Measurements from ENCODE around the gene KCNJ12.
"Not testable (repeated sequence)": the region's sequence is repeated elsewhere in the genome, so short reads cannot be mapped to it uniquely, and the experiment has no call there.

Gene KCNJ12

GRCh38 chr17:21345236-21345635 is 30.9 kb upstream of the KCNJ12 start:
- Mint-ChIP-seq H3K27me3 (no peaks in the 10 kb centered on the region), H3K4me1 (peaks cover 2% of the 10 kb centered on the region), H3K4me3 (no peak overlapping the region), H3K27ac (no peak overlapping the region), H3K36me3 (no peaks in the 10 kb centered on the region), H3K9me3 (no peaks in the 10 kb centered on the region)
- DNase-seq = no peak
- CTCF ChIA-PET = no interaction called here

GRCh38 chr17:21346107-21346506 is 30.1 kb upstream of the KCNJ12 start:
- CTCF ChIA-PET, H3K27ac Mint-ChIP-seq, H3K9me3 Mint-ChIP-seq, H3K4me3 Mint-ChIP-seq, H3K4me1 Mint-ChIP-seq, H3K36me3 Mint-ChIP-seq, H3K27me3 Mint-ChIP-seq, DNase-seq: not testable (repeated sequence)

DNA sequence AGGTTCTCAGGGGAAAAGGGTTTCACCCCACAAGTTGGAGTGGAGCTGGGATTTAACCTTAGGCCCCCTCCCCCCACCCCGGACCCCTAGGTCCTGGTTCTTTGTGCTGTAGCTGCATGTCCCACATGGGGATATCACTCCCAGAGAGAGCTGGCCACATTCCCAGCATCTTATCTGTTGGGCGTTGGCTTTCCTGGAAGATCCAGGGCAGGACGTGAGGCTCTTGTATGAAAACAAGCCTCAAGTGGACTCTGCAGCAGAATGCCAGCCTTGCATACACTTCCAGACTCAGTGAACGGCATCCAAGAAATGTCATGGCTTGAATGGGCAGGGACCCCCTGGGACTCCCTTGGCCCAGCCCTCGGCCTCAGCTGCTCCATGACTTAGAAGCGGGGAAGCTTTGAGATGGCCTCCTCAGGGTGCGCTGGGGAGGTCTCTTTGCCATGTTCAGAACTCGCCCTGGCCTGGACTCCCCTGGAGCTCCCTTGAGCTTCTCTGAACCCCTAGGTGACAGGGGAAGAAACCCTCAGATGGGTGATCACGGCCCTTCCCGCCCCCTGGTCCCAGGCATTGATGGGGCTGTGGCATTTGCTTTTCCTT is 29.4 kb upstream of the KCNJ12 start:
- H3K27me3 Mint-ChIP-seq, CTCF ChIA-PET, DNase-seq, H3K4me3 Mint-ChIP-seq, H3K9me3 Mint-ChIP-seq, H3K4me1 Mint-ChIP-seq, H3K36me3 Mint-ChIP-seq, H3K27ac Mint-ChIP-seq: not testable (repeated sequence)

DNA sequence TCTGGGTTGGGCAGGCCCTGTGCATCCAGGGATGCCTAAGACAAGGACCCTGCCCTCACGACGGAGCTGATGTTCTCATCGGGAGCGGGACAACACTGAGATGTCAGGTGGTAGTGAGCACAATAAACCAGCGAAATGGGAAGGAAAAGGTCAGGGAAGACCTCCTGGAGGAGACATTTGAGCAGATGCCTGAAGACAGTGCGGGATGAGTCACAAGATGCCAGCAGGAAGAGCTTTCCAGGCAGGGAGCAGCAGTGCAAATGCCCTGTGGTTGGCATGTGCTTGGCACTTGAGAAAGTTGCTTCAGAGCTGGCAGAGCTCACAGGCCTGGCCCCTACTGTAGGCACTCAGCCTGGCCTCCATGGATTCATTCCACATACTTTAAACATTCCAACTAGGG is 28.5 kb upstream of the KCNJ12 start:
- H3K27me3 Mint-ChIP-seq, CTCF ChIA-PET, DNase-seq, H3K4me1 Mint-ChIP-seq, H3K36me3 Mint-ChIP-seq, H3K27ac Mint-ChIP-seq, H3K4me3 Mint-ChIP-seq, H3K9me3 Mint-ChIP-seq: not testable (repeated sequence)

- DNase-seq, H3K4me1 Mint-ChIP-seq, CTCF ChIA-PET, H3K9me3 Mint-ChIP-seq, H3K4me3 Mint-ChIP-seq, H3K27ac Mint-ChIP-seq, H3K36me3 Mint-ChIP-seq, H3K27me3 Mint-ChIP-seq: not testable (repeated sequence)
These were observed 27.9 kb upstream of the KCNJ12 start for GRCh38 chr17:21348081-21348925.

- DNase-seq, H3K9me3 Mint-ChIP-seq, H3K36me3 Mint-ChIP-seq, H3K27me3 Mint-ChIP-seq, H3K4me1 Mint-ChIP-seq, CTCF ChIA-PET, H3K4me3 Mint-ChIP-seq, H3K27ac Mint-ChIP-seq: not testable (repeated sequence)
These were observed 27.3 kb upstream of the KCNJ12 start for GRCh38 chr17:21348926-21349261.

DNA sequence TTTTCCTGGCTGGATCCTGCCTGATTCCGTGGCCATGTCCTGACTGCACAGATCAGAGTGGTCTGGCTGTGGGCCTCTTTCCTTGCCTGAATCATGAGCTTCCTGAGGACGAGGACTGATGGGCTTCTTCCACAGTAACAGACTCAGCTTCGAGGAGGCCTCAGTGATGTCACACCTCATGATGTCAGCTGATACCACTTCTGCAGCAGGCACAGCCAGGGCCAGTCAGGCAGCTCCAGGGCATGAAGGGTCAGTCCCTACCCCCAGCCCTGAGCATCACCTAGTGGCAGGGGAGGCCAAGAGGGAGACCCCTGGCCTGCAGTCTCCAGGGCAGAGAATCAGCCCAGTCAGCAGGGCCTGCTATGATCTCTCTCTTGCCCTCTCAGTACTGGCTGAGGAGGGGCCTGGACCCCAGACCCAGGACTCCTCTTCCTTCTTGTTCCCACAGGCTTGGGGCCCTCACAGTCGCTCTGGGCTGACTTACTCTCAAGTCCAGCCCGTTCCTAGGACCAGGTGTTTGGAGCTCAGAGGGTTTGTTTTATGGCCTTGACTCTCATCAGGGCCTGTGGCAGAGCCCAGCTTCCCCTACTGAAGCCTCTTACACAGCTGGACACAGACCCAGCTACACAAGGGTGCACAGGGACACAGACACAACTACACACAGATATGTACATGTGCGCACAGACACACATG is 26.7 kb upstream of the KCNJ12 start:
- H3K36me3 Mint-ChIP-seq, H3K4me3 Mint-ChIP-seq, H3K27me3 Mint-ChIP-seq, H3K27ac Mint-ChIP-seq, H3K9me3 Mint-ChIP-seq, DNase-seq, H3K4me1 Mint-ChIP-seq, CTCF ChIA-PET: not testable (repeated sequence)

GRCh38 chr17:21350495-21350894 is 25.7 kb upstream of the KCNJ12 start:
- H3K27me3 Mint-ChIP-seq, H3K9me3 Mint-ChIP-seq, H3K36me3 Mint-ChIP-seq, H3K4me3 Mint-ChIP-seq, H3K27ac Mint-ChIP-seq, DNase-seq, CTCF ChIA-PET, H3K4me1 Mint-ChIP-seq: not testable (repeated sequence)

GRCh38 chr17:21351366-21352065 is 24.6 kb upstream of the KCNJ12 start:
- Mint-ChIP-seq H3K27me3 (no peaks in the 10 kb centered on the region), H3K9me3 (no peaks in the 10 kb centered on the region), H3K27ac (no peak overlapping the region), H3K4me1 (peaks cover 2% of the 10 kb centered on the region), H3K36me3 (no peaks in the 10 kb centered on the region), H3K4me3 (no peak overlapping the region)
- no peak for DNase-seq
- CTCF ChIA-PET = no interaction called here

- H3K4me1 Mint-ChIP-seq = peaks cover 2% of the 10 kb centered on the region
- H3K4me3 Mint-ChIP-seq = no peak overlapping the region
- CTCF ChIA-PET = no interaction called here
- no peak overlapping the region for H3K27ac Mint-ChIP-seq
- no peak for DNase-seq
- no peaks in the 10 kb centered on the region for H3K36me3 Mint-ChIP-seq
- H3K9me3 Mint-ChIP-seq = no peaks in the 10 kb centered on the region
- no peaks in the 10 kb centered on the region for H3K27me3 Mint-ChIP-seq
These were observed 23.8 kb upstream of the KCNJ12 start for GRCh38 chr17:21352221-21352980.

DNA sequence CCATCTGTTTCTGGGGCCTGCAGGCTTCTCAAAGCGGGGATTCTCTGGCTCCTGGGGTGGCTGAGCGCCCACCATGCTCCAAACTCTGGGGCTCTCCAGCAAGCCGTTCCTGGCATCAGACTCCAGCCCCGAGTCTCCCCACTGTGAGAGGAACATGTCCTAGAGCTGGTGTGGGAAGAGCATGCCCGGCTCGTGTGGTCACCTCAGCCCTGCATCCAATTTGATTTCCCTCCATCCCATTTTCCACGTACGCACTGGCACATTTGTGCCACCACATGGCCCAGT is 23.2 kb upstream of the KCNJ12 start:
- CTCF ChIA-PET = no interaction called here
- H3K27ac Mint-ChIP-seq = no peak overlapping the region

DNA sequence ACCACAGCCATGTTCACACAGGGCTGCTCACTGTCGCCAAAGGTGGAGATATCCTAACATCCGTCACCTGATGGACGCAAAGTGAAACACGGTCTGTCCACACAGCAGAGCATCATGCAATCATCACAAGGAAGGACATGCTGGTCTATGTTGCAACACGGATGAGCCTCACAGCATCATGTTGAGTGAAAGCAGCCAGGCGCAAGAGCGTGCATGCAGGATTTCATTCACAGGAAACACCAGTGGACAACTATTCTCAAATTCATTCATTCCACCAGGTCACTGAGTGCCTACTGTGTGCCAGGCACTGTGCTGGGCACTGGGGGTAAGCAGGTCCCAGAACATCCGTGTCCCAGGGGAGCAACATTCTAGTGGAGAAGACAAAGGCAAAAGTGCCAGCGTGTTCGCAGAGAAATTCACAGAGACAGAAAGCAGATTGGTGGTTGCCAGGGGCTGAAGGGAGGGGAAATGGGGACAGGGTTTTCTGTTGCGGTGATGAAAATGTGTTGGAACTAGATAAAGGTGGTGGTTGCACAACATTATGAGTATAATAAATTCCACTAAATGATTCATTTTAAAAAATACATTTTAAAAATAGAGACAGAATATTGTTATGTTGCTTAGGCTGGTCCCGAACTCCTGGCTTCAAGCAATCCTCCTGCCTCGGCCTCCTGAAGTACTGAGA is 22.7 kb upstream of the KCNJ12 start:
- CTCF ChIA-PET = no interaction called here
- Mint-ChIP-seq H3K4me1 (no peaks in the 10 kb centered on the region), H3K4me3 (no peak overlapping the region), H3K27me3 (no peaks in the 10 kb centered on the region), H3K9me3 (no peaks in the 10 kb centered on the region), H3K27ac (no peak overlapping the region), H3K36me3 (no peaks in the 10 kb centered on the region)
- DNase-seq = no peak

More for the DNA sequence above, 23.2 kb upstream of the KCNJ12 start:
- H3K9me3 Mint-ChIP-seq = no peaks in the 10 kb centered on the region
- H3K4me1 Mint-ChIP-seq = peaks cover 2% of the 10 kb centered on the region
- no peaks in the 10 kb centered on the region for H3K27me3 Mint-ChIP-seq
- H3K4me3 Mint-ChIP-seq = no peak overlapping the region
- no peak for DNase-seq
- no peaks in the 10 kb centered on the region for H3K36me3 Mint-ChIP-seq

DNA sequence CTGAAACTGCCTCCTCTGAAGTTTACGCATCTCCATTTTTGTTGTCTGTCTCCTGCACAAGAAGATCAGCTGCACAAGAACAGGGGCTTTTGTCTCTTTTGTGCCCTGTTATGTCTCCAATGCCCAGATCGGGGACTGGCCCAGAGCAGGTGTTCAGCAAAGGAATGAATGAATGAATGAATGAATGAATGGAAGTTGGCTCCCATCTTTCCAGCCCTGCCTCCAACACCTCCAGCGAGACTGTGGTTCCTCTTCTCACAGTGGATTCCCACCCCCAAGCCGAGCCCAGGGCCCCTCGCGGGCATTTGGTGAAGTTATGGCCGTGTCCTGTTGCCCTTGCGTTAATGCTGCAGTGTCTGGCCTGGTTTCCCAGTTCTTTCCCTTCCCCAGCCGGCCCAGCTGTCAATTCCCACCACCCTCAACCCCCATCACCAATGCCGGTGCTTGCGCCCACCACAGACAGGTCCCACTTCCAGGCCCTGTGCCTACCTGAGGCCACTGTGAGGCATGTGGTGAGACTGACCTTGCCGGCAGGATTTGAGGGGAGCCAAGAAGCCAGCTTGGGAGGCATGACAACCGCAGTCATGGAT is 21.3 kb upstream of the KCNJ12 start:
- Mint-ChIP-seq H3K36me3 (no peaks in the 10 kb centered on the region), H3K4me3 (no peak overlapping the region), H3K4me1 (no peaks in the 10 kb centered on the region), H3K27me3 (peaks cover under 1% of the 10 kb centered on the region), H3K9me3 (no peaks in the 10 kb centered on the region), H3K27ac (no peak overlapping the region)
- CTCF ChIA-PET = no interaction called here
- no peak for DNase-seq

- CTCF ChIA-PET = no interaction called here
- peaks cover 4% of the 10 kb centered on the region for H3K27me3 Mint-ChIP-seq
- no peak overlapping the region for H3K4me3 Mint-ChIP-seq
- H3K9me3 Mint-ChIP-seq = no peaks in the 10 kb centered on the region
- no peaks in the 10 kb centered on the region for H3K4me1 Mint-ChIP-seq
- H3K27ac Mint-ChIP-seq = no peak overlapping the region
- H3K36me3 Mint-ChIP-seq = no peaks in the 10 kb centered on the region
- no peak for DNase-seq
These were observed 20.6 kb upstream of the KCNJ12 start for GRCh38 chr17:21355586-21355985.
